IPS-18c (cell line): ENCODE results near the gene TAF11L3.
"Not testable (repeated sequence)": the region's sequence is repeated elsewhere in the genome, so short reads cannot be mapped to it uniquely, and the experiment has no call there.

Experiments
- H3K4me3 ChIP-seq: 2 replicates; pipeline ENCODE4 v1.7.0; 2013; ENCODE audit warnings: low read depth, mild to moderate bottlenecking, low read length, moderate library complexity; ENCODE audit not compliant: insufficient read depth
- H3K9me3 ChIP-seq: one replicate; pipeline ENCODE4 v1.6.1; 2013; ENCODE audit warnings: mild to moderate bottlenecking, low read length, moderate library complexity; ENCODE audit not compliant: control insufficient read depth, insufficient read depth

TAF11L3 gene

GRCh38 chr5:17526504-17526903, 8.3 kb downstream of the TAF11L3 start:
- not testable (repeated sequence) for H3K9me3 ChIP-seq, H3K4me3 ChIP-seq

- not testable (repeated sequence) for H3K4me3 ChIP-seq, H3K9me3 ChIP-seq
These were observed 10.2 kb downstream of the TAF11L3 start, which contains the start of gene TAF11L6 for GRCh38 chr5:17528369-17528768. Gene TAF11L6, plus strand, starts transcription at chr5:17528669.
